Muscle layer of colon (tissue), 2 donors: ENCODE measurements around the gene FXN.
"Not testable (repeated sequence)": the region's sequence is repeated elsewhere in the genome, so short reads cannot be mapped to it uniquely, and the experiment has no call there.

ENCODE experiments used
- H3K27ac ChIP-seq: one replicate; pipeline ENCODE4 v1.7.0; 2013; ENCODE audit warnings: low read depth, mild to moderate bottlenecking, low read length, moderate library complexity
- H3K27me3 ChIP-seq, 2 donors: one replicate each; pipeline ENCODE4 v1.7.0; 2013; ENCODE audit warnings: low read length in 2 of 2, mild to moderate bottlenecking in 2 of 2; ENCODE audit not compliant: insufficient read depth in 2 of 2, control insufficient read depth in 1 of 2
- H3K36me3 ChIP-seq: one replicate; pipeline ENCODE4 v1.7.0; 2013; ENCODE audit warnings: mild to moderate bottlenecking, low read length; ENCODE audit not compliant: insufficient read depth
- H3K4me1 ChIP-seq: one replicate; pipeline ENCODE4 v1.7.0; 2013; ENCODE audit warnings: mild to moderate bottlenecking, low read length; ENCODE audit not compliant: insufficient read depth
- H3K4me3 ChIP-seq, 2 donors: one replicate each; pipeline ENCODE4 v1.7.0; 2013; ENCODE audit warnings: low read length in 2 of 2, low read depth in 1 of 2, mild to moderate bottlenecking in 1 of 2, moderate library complexity in 1 of 2
- H3K9ac ChIP-seq: one replicate; pipeline ENCODE4 v1.7.0; 2013; ENCODE audit warnings: low read length
- H3K9me3 ChIP-seq: one replicate; pipeline ENCODE4 v1.7.0; 2013; ENCODE audit warnings: mild to moderate bottlenecking, low read length
- donor health status: abdominal sarcoma.
- donor health status: Adenocarcinoma of cecum.

The FXN gene

GRCh38 chr9:69109152-69109551, 73.6 kb downstream of the FXN start:
- Histone ChIP-seq H3K9me3 (no peaks in the 10 kb centered on the region), H3K4me3 (no peak overlapping the region), H3K27ac (no peak overlapping the region), H3K36me3 (no peaks in the 10 kb centered on the region), H3K4me1 (no peaks in the 10 kb centered on the region), H3K27me3 (no peaks in the 10 kb centered on the region), H3K9ac (no peak overlapping the region)

- H3K36me3 ChIP-seq, H3K9me3 ChIP-seq, H3K9ac ChIP-seq, H3K27ac ChIP-seq, H3K4me1 ChIP-seq, H3K27me3 ChIP-seq, H3K4me3 ChIP-seq: not testable (repeated sequence)
Observed at GRCh38 chr9:69112646-69113045, 77.1 kb downstream of the FXN start.

GRCh38 chr9:69115621-69116020, 80.1 kb downstream of the FXN start:
- no peaks in the 10 kb centered on the region for H3K9me3 ChIP-seq
- H3K27ac ChIP-seq: no peak overlapping the region
- H3K4me1 ChIP-seq: no peaks in the 10 kb centered on the region
- no peaks in the 10 kb centered on the region for H3K27me3 ChIP-seq
- no peak overlapping the region for H3K4me3 ChIP-seq
- H3K9ac ChIP-seq: no peak overlapping the region
- H3K36me3 ChIP-seq: no peaks in the 10 kb centered on the region

- Histone ChIP-seq H3K9me3 (no peaks in the 10 kb centered on the region), H3K9ac (no peak overlapping the region), H3K36me3 (no peaks in the 10 kb centered on the region), H3K4me1 (peaks cover 6% of the 10 kb centered on the region), H3K27me3 (no peaks in the 10 kb centered on the region), H3K4me3 (no peak overlapping the region), H3K27ac (no peak overlapping the region)
Observed at GRCh38 chr9:69118656-69119055, 83.1 kb downstream of the FXN start.

GRCh38 chr9:69120380-69121154, 85.0 kb downstream of the FXN start:
- H3K27me3 ChIP-seq: no peaks in the 10 kb centered on the region
- no peak overlapping the region for H3K27ac ChIP-seq
- no peak overlapping the region for H3K9ac ChIP-seq
- H3K36me3 ChIP-seq: no peaks in the 10 kb centered on the region
- peak overlapping the region; percentile 72 to 94 for H3K4me3 ChIP-seq
- no peaks in the 10 kb centered on the region for H3K9me3 ChIP-seq
- H3K4me1 ChIP-seq: peaks cover 6% of the 10 kb centered on the region

- Histone ChIP-seq H3K4me3 (peak overlapping the region; percentile 72 to 94), H3K36me3 (no peaks in the 10 kb centered on the region), H3K27me3 (no peaks in the 10 kb centered on the region), H3K27ac (peak overlapping the region; percentile 55), H3K9me3 (no peaks in the 10 kb centered on the region), H3K9ac (peak overlapping the region; percentile 29), H3K4me1 (peaks cover 6% of the 10 kb centered on the region)
Observed at GRCh38 chr9:69121155-69122081, 85.9 kb downstream of the FXN start.

GRCh38 chr9:69122082-69122548, 86.6 kb downstream of the FXN start:
- Histone ChIP-seq H3K9me3 (no peaks in the 10 kb centered on the region), H3K4me1 (peaks cover 6% of the 10 kb centered on the region), H3K27me3 (no peaks in the 10 kb centered on the region), H3K9ac (peak overlapping the region; percentile 29), H3K4me3 (peak overlapping the region; percentile 72 to 94), H3K36me3 (no peaks in the 10 kb centered on the region), H3K27ac (peak overlapping the region; percentile 55)

- Histone ChIP-seq H3K4me3 (peak overlapping the region; percentile 72 to 94), H3K27ac (no peak overlapping the region), H3K27me3 (no peaks in the 10 kb centered on the region), H3K4me1 (peaks cover 6% of the 10 kb centered on the region), H3K36me3 (no peaks in the 10 kb centered on the region), H3K9me3 (no peaks in the 10 kb centered on the region), H3K9ac (no peak overlapping the region)
Observed at GRCh38 chr9:69122549-69123141, 87.1 kb downstream of the FXN start.

GRCh38 chr9:69130456-69131441, 95.2 kb downstream of the FXN start:
- H3K27me3 ChIP-seq: no peaks in the 10 kb centered on the region
- no peaks in the 10 kb centered on the region for H3K9me3 ChIP-seq
- no peak overlapping the region for H3K27ac ChIP-seq
- no peak overlapping the region for H3K4me3 ChIP-seq
- no peaks in the 10 kb centered on the region for H3K4me1 ChIP-seq
- no peaks in the 10 kb centered on the region for H3K36me3 ChIP-seq
- H3K9ac ChIP-seq: no peak overlapping the region

- Histone ChIP-seq H3K27ac (no peak overlapping the region), H3K9me3 (no peaks in the 10 kb centered on the region), H3K27me3 (no peaks in the 10 kb centered on the region), H3K4me3 (no peak overlapping the region), H3K36me3 (no peaks in the 10 kb centered on the region), H3K4me1 (no peaks in the 10 kb centered on the region), H3K9ac (no peak overlapping the region)
Observed at GRCh38 chr9:69131682-69132081, 96.1 kb downstream of the FXN start.
